Thyroid gland (tissue), 4 donors: Measurements from ENCODE around the gene HMMR.

Source experiments
- POLR2A ChIP-seq, 2 donors: fragments of 450-650 bp; IDR thresholded peaks; one replicate each; pipeline ENCODE4 v1.6.1; 2017; ENCODE audit warnings: antibody characterized with exemption in 2 of 2, mild to moderate bottlenecking in 2 of 2, moderate library complexity in 1 of 2
- TF ChIP-seq, protein P1 (sequence below), 6 experiments: fragments of 200-600 bp in 3 of 6; fragments of 450-650 bp in 3 of 6; sonication (generic) in 3 of 6; IDR thresholded peaks; one replicate each; pipeline ENCODE4 v1.5.1; 2016 to 2019; ENCODE audit warnings: antibody characterized with exemption in 6 of 6, mild to moderate bottlenecking in 2 of 6, inconsistent platforms in 1 of 6, moderate library complexity in 1 of 6

DNA sequence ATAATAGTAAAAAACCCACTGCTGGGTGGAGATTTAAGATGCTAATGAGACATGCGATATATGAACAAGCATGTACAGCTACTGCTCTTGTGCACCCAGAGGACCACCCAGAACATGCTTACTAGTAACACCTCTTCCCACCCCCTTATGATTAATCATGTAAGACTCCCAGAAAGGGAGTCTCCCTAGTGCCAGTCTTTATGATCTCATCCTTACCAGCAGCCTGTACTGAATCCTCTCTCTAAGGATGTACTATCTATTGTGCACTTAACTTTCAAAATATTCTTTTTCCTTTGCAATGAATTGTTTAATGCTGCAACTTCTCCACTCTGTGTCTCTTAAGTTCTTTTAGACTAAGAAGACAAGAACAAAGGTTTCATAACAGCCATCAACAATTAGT is 35.9 kb downstream of the HMMR start:
- TF ChIP-seq POLR2A (IDR thresholded peaks at IDR 0.05): no peak
- TF ChIP-seq, protein P1, sequence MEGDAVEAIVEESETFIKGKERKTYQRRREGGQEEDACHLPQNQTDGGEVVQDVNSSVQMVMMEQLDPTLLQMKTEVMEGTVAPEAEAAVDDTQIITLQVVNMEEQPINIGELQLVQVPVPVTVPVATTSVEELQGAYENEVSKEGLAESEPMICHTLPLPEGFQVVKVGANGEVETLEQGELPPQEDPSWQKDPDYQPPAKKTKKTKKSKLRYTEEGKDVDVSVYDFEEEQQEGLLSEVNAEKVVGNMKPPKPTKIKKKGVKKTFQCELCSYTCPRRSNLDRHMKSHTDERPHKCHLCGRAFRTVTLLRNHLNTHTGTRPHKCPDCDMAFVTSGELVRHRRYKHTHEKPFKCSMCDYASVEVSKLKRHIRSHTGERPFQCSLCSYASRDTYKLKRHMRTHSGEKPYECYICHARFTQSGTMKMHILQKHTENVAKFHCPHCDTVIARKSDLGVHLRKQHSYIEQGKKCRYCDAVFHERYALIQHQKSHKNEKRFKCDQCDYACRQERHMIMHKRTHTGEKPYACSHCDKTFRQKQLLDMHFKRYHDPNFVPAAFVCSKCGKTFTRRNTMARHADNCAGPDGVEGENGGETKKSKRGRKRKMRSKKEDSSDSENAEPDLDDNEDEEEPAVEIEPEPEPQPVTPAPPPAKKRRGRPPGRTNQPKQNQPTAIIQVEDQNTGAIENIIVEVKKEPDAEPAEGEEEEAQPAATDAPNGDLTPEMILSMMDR (IDR thresholded peaks at IDR 0.05): no peak
